ENCODE data around the gene SASH3. TPM values are rescaled to one million over a fixed set of nuclear protein-coding genes. Genes with fewer than 3 reads are reported as not detected.
A peak's percentile ranks its signal among the peaks of the same experiment; 100 is the strongest.

SASH3 gene
- polyA plus RNA-seq, 2 of the 4 experiments (the other 2 are of a cell fraction), result not detected

- no peak for DNase-seq (ENCODE audit: low read depth in 1 of 2, low spot score in 1 of 2)
- CTCF ChIA-PET, result no interaction called here
- Histone ChIP-seq H3K4me2 (no peak overlapping the region), H3K9me3 (no peaks in the 10 kb centered on the region), H3K4me3 (no peak overlapping the region), H3K27ac (no peak overlapping the region), H3K4me1 (no peaks in the 10 kb centered on the region)
- no peak for FAIRE-seq
- ATAC-seq, result no peak
- POLR2A ChIA-PET, result no interaction called here
- TF ChIP-seq ELK1 (IDR thresholded peaks at IDR 0.05; ENCODE audit: low read depth, low read length) (no peak), FOSL2 (IDR thresholded peaks at IDR 0.05) (no peak), FOSL2 (CRISPR knock-in tag; IDR thresholded peaks at IDR 0.05) (no peak), KDM5A (IDR thresholded peaks at IDR 0.05) (no peak), EHMT2 (IDR thresholded peaks at IDR 0.05; ENCODE audit: low read depth) (no peak), TFCP2L1 (CRISPR knock-in tag; IDR thresholded peaks at IDR 0.05) (no peak), PBX3 (IDR thresholded peaks at IDR 0.05) (no peak), PHF8 (IDR thresholded peaks at IDR 0.05; ENCODE audit: borderline replicate concordance, low read depth) (no peak), TP53 (CRISPR knock-in tag; IDR thresholded peaks at IDR 0.05) (no peak), ATOH8 (CRISPR knock-in tag; IDR thresholded peaks at IDR 0.05; ENCODE audit: low read depth) (no peak), SMC3 (IDR thresholded peaks at IDR 0.05) (no peak), KDM1A (IDR thresholded peaks at IDR 0.05; ENCODE audit: low read depth) (no peak), MAFK (IDR thresholded peaks at IDR 0.05; ENCODE audit: partially characterized antibody) (no peak), EHF (CRISPR knock-in tag; IDR thresholded peaks at IDR 0.05) (no peak)
- 67% methylated on average over 4 of the region's 4 CpGs for WGBS (ENCODE audit: missing lambda C conversion rate)
Observed at GRCh38 chrX:129761596-129761995, 18.2 kb upstream of the SASH3 start.

GRCh38 chrX:129762448-129762847, 17.3 kb upstream of the SASH3 start:
- FAIRE-seq, result no peak
- CTCF ChIA-PET, result interaction anchor here (1.0 kb wide), 1 partner anchor 9 kb away, joined by 5 read pairs; no protein-coding TSS in a partner anchor

GRCh38 chrX:129763666-129764065, 16.1 kb upstream of the SASH3 start:
- FAIRE-seq (no peak), DNase-seq (ENCODE audit: low read depth in 1 of 2, low spot score in 1 of 2) (no peak), ATAC-seq (no peak)
- no peak overlapping the region for H3K27ac ChIP-seq
- no peak overlapping the region for H3K4me3 ChIP-seq
- H3K4me2 ChIP-seq, result no peak overlapping the region
- H3K4me1 ChIP-seq, result no peaks in the 10 kb centered on the region
- TF ChIP-seq MAFK (IDR thresholded peaks at IDR 0.05; ENCODE audit: partially characterized antibody) (peak; percentile 77), KDM5A (IDR thresholded peaks at IDR 0.05) (no peak), RARB (CRISPR knock-in tag; IDR thresholded peaks at IDR 0.05) (no peak)
- POLR2A ChIA-PET, result no interaction called here
- no peaks in the 10 kb centered on the region for H3K9me3 ChIP-seq
- CTCF ChIA-PET, result interaction anchor here (0.6 to 1.3 kb wide), 3 partner anchors 37 to 1305 kb away, joined by 3 to 4 read pairs (median 3); no protein-coding TSS in a partner anchor

More at GRCh38 chrX:129762448-129762847, 17.3 kb upstream of the SASH3 start:
- POLR2A ChIA-PET, result no interaction called here
- no peak overlapping the region for H3K4me3 ChIP-seq
- ATAC-seq (no peak), DNase-seq (ENCODE audit: low read depth in 1 of 2, low spot score in 1 of 2) (no peak)
- no peak overlapping the region for H3K27ac ChIP-seq
- H3K4me1 ChIP-seq, result no peaks in the 10 kb centered on the region
- TF ChIP-seq FOSB (CRISPR knock-in tag; IDR thresholded peaks at IDR 0.05), result no peak
- no peak for TF ChIP-seq HOXA7 (CRISPR knock-in tag; IDR thresholded peaks at IDR 0.05)
- TF ChIP-seq PHF8 (IDR thresholded peaks at IDR 0.05; ENCODE audit: borderline replicate concordance, low read depth), result no peak
- no peak for TF ChIP-seq KDM5A (IDR thresholded peaks at IDR 0.05)
- H3K4me2 ChIP-seq, result no peak overlapping the region
- no peaks in the 10 kb centered on the region for H3K9me3 ChIP-seq
- WGBS (ENCODE audit: missing lambda C conversion rate), result 100% methylated on average over 3 of the region's 3 CpGs

- CTCF ChIA-PET, result interaction anchor here (1.1 to 1.5 kb wide), 2 partner anchors 15 to 131 kb away, joined by 3 to 4 read pairs; no protein-coding TSS in a partner anchor
Observed at GRCh38 chrX:129768186-129768585, 11.6 kb upstream of the SASH3 start.

More at GRCh38 chrX:129768186-129768585, 11.6 kb upstream of the SASH3 start:
- no peak for TF ChIP-seq NFE2L2 (conservative IDR thresholded peaks at IDR 0.05; ENCODE audit: low read length)
- no peak for TF ChIP-seq MAZ (IDR thresholded peaks at IDR 0.05; ENCODE audit: borderline replicate concordance, low read depth, low read length)
- no peak for TF ChIP-seq GATA3 (IDR thresholded peaks at IDR 0.05; ENCODE audit: borderline replicate concordance)
- TF ChIP-seq CEBPB (IDR thresholded peaks at IDR 0.05), result no peak
- no peak for TF ChIP-seq CHD2 (IDR thresholded peaks at IDR 0.05; ENCODE audit: low read length, partially characterized antibody)
- TF ChIP-seq BCL3 (IDR thresholded peaks at IDR 0.05), result no peak
- no peak for TF ChIP-seq ESRRA (IDR thresholded peaks at IDR 0.05; ENCODE audit: borderline replicate concordance, low read length)
- TF ChIP-seq ATOH8 (CRISPR knock-in tag; IDR thresholded peaks at IDR 0.05; ENCODE audit: low read depth), result no peak
- no peak for TF ChIP-seq CBX8 (IDR thresholded peaks at IDR 0.05)
- Histone ChIP-seq H3K4me3 (no peak overlapping the region), H3K4me2 (no peak overlapping the region), H3K27ac (no peak overlapping the region), H3K4me1 (no peaks in the 10 kb centered on the region), H3K9me3 (no peaks in the 10 kb centered on the region)
- 75% methylated on average over 6 of the region's 8 CpGs for WGBS (ENCODE audit: missing lambda C conversion rate)
- DNase-seq (ENCODE audit: low read depth in 1 of 2, low spot score in 1 of 2), result no peak
- POLR2A ChIA-PET, result no interaction called here
- FAIRE-seq, result no peak
- ATAC-seq, result no peak
